ENCODE data around the gene C2orf69. TPM values are rescaled to one million over a fixed set of nuclear protein-coding genes. Genes with fewer than 3 reads are reported as not detected.

C2orf69 gene
- total RNA-seq, result 10 to 100 TPM; 14.2 to 16.5 TPM

DNA sequence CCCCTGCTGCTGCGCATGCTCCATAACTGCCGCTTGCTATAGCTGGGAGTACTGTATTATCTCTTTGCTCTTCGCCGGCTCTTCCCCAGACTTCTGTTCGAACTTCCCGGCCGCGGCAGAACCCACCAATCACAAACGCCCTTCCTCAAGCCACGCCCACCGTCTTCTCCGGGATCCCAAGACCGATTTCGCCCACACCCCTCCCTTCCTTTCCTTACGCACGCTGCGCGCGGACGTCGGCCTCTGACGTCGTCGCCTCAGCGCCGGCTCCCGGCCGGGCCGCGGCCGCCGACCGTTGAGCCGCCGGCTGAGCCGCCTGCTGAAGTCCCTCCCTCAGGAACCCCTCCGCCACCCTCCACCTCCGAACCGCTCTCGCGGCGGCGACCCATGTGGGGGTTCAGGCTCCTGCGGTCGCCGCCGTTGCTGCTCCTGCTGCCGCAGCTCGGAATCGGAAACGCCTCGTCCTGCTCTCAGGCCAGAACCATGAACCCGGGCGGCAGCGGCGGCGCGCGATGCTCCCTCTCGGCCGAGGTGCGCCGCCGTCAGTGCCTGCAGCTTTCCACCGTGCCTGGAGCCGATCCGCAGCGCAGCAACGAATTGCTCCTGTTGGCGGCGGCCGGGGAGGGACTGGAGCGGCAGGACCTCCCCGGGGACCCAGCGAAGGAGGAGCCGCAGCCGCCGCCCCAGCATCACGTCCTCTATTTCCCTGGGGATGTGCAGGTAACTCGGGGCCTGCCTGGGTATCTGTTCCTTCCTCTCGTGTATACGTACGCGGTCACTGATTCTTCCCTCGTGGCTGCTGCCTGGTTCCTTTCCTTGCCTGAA is at the start of gene C2orf69:
Gene C2orf69 (plus strand): TSS at position 242 of the 825 bp plus-strand sequence. CDS start 146 bp downstream, at position 388.
- H3K4me1 Mint-ChIP-seq (ENCODE audit: low read depth), result peaks cover 26% of the 10 kb centered on the region
- DNase-seq, result peak; percentile 92
- POLR2A ChIA-PET, result interaction anchor here (0.9 kb wide), 1 partner anchor 59 kb away, joined by 3 read pairs; no protein-coding TSS in a partner anchor
- CTCF ChIA-PET, result interaction anchor here (1.1 to 1.5 kb wide), 3 partner anchors 19 to 207 kb away, joined by 3 to 5 read pairs (median 4); no protein-coding TSS in a partner anchor
- peak within 1 kb of the TSS; percentile 95 for H3K27ac Mint-ChIP-seq
- peaks cover 10% of the 10 kb centered on the region for H3K27me3 Mint-ChIP-seq (ENCODE audit: low read depth)
- peak within 1 kb of the TSS; percentile 96 for H3K4me3 Mint-ChIP-seq
- H3K36me3 Mint-ChIP-seq (ENCODE audit: low read depth), result peaks cover 23% of the 10 kb centered on the region
- H3K9me3 Mint-ChIP-seq (ENCODE audit: insufficient read depth), result peaks cover 4% of the 10 kb centered on the region
- peak; percentile 89 for ATAC-seq

- POLR2A ChIA-PET, result no interaction called here
- Mint-ChIP-seq H3K4me1 (ENCODE audit: low read depth) (no peaks in the 10 kb centered on the region), H3K27me3 (ENCODE audit: low read depth) (peaks cover 27% of the 10 kb centered on the region), H3K4me3 (no peak overlapping the region), H3K36me3 (ENCODE audit: low read depth) (no peaks in the 10 kb centered on the region), H3K9me3 (ENCODE audit: insufficient read depth) (no peaks in the 10 kb centered on the region), H3K27ac (no peak overlapping the region)
- CTCF ChIA-PET, result interaction anchor here (0.7 kb wide), 1 partner anchor 90 kb away, joined by 3 read pairs; no protein-coding TSS in a partner anchor
- ATAC-seq, result no peak
- DNase-seq, result no peak
Measured at GRCh38 chr2:199862788-199863187, 48.3 kb upstream of the C2orf69 start.

DNA sequence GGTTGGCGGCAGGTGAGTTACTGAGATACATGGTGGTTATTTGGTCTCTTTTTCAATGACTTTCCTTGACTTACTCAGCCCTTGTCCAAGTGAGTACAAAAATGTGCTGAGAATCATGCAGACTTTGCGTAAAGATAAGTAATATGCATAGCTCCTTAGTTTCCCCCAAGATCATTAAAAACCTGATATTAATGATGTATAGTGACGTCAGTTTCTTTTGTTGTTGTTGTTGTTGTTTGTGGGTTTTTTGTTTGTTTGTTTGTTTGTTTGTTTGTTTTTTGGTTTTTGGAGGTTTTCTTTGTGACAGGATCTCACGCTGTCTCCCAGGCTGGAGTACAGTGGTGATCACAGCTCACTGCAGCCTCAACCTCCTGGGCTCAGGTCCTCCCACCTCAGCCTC is 45.2 kb upstream of the C2orf69 start:
- no peak overlapping the region for H3K4me3 Mint-ChIP-seq
- ATAC-seq, result no peak
- ChIA-PET POLR2A (no interaction called here), CTCF (interaction anchor here (0.6 to 1.5 kb wide), 2 partner anchors 126 to 1552 kb away, joined by 3 read pairs; no protein-coding TSS in a partner anchor)
- no peaks in the 10 kb centered on the region for H3K9me3 Mint-ChIP-seq (ENCODE audit: insufficient read depth)
- H3K4me1 Mint-ChIP-seq (ENCODE audit: low read depth), result no peaks in the 10 kb centered on the region
- H3K27ac Mint-ChIP-seq, result no peak overlapping the region
- DNase-seq, result no peak
- peaks cover 32% of the 10 kb centered on the region for H3K27me3 Mint-ChIP-seq (ENCODE audit: low read depth)
- no peaks in the 10 kb centered on the region for H3K36me3 Mint-ChIP-seq (ENCODE audit: low read depth)

DNA sequence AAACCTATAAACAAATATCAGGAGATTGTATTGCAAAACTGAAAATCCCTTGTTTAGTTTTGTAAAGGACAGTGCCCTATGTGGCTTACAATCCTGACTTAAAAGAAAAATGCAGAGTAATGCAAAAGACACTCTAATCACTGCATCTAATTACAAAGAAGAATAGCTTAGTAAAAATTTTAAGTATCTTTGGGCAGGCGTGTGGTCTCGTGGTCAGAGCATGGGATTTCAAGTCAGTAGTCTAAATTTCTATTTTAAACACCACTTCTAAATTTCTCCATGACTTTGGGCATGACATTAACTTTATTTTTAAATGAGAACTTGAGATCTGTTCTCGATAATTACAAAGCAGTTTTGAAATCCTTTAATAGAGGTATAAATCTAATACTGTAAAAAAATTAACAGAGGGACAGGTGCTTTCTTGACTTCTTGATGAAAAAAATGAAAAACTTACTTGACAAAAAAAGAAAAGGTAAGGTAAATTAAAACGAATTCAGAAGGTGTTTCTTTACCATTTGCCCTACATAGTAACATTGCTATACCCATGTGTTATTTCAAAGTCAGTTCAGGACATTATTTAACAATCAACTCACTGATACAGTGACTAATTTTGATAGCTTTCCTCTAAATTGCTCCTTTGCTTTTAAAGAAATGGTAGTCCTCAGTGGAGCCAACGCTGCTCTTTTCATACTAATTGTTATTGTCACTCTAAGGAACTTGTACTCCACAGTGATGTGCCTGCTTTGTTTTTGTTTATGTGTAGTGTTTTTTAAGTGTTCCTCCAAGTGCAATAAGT is 42.5 kb upstream of the C2orf69 start:
- POLR2A ChIA-PET, result no interaction called here
- no peak overlapping the region for H3K27ac Mint-ChIP-seq
- no peaks in the 10 kb centered on the region for H3K4me1 Mint-ChIP-seq (ENCODE audit: low read depth)
- no peak for DNase-seq
- CTCF ChIA-PET, result no interaction called here
- no peaks in the 10 kb centered on the region for H3K36me3 Mint-ChIP-seq (ENCODE audit: low read depth)
- peaks cover 26% of the 10 kb centered on the region for H3K27me3 Mint-ChIP-seq (ENCODE audit: low read depth)
- no peak for ATAC-seq
- no peaks in the 10 kb centered on the region for H3K9me3 Mint-ChIP-seq (ENCODE audit: insufficient read depth)
- H3K4me3 Mint-ChIP-seq, result no peak overlapping the region

GRCh38 chr2:199869227-199869541 is 41.9 kb upstream of the C2orf69 start:
- H3K4me3 Mint-ChIP-seq, result no peak overlapping the region
- H3K27me3 Mint-ChIP-seq (ENCODE audit: low read depth), result peaks cover 24% of the 10 kb centered on the region
- no peak for ATAC-seq
- no peak for DNase-seq
- CTCF ChIA-PET, result no interaction called here
- H3K36me3 Mint-ChIP-seq (ENCODE audit: low read depth), result no peaks in the 10 kb centered on the region
- no peaks in the 10 kb centered on the region for H3K4me1 Mint-ChIP-seq (ENCODE audit: low read depth)
- no peaks in the 10 kb centered on the region for H3K9me3 Mint-ChIP-seq (ENCODE audit: insufficient read depth)
- no peak overlapping the region for H3K27ac Mint-ChIP-seq
- POLR2A ChIA-PET, result no interaction called here

- Mint-ChIP-seq H3K9me3 (ENCODE audit: insufficient read depth) (peaks cover 4% of the 10 kb centered on the region), H3K36me3 (ENCODE audit: low read depth) (no peaks in the 10 kb centered on the region), H3K4me1 (ENCODE audit: low read depth) (no peaks in the 10 kb centered on the region), H3K27ac (no peak overlapping the region), H3K4me3 (no peak overlapping the region), H3K27me3 (ENCODE audit: low read depth) (peaks cover 24% of the 10 kb centered on the region)
- ChIA-PET CTCF (no interaction called here), POLR2A (interaction anchor here (0.6 kb wide), 1 partner anchor 378 kb away, joined by 4 read pairs; no protein-coding TSS in a partner anchor)
- ATAC-seq (no peak), DNase-seq (no peak)
Measured at GRCh38 chr2:199869653-199870052, 41.4 kb upstream of the C2orf69 start.

DNA sequence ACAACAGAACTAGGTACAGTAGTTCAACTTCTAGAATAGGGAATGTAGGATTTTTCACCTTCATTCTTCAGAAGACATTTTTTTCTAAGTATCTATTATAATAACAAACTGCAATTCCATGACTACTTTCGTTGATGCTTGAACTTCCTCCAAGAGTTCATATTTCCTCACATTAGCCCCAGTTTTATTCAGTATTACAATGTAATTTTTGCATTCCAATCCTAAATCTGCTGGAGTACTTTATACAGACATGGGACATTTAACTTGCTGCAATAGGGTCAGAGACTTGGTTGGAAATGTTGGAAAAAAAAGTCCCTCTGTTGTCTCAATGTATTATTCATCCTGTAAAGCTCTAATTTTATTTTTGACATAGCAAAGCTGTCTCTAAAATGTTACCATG is 40.5 kb upstream of the C2orf69 start:
- POLR2A ChIA-PET, result no interaction called here
- Mint-ChIP-seq H3K36me3 (ENCODE audit: low read depth) (no peaks in the 10 kb centered on the region), H3K27me3 (ENCODE audit: low read depth) (peaks cover 26% of the 10 kb centered on the region), H3K9me3 (ENCODE audit: insufficient read depth) (peaks cover 9% of the 10 kb centered on the region), H3K4me3 (no peak overlapping the region), H3K4me1 (ENCODE audit: low read depth) (no peaks in the 10 kb centered on the region), H3K27ac (no peak overlapping the region)
- CTCF ChIA-PET, result no interaction called here
- no peak for DNase-seq
- ATAC-seq, result no peak

DNA sequence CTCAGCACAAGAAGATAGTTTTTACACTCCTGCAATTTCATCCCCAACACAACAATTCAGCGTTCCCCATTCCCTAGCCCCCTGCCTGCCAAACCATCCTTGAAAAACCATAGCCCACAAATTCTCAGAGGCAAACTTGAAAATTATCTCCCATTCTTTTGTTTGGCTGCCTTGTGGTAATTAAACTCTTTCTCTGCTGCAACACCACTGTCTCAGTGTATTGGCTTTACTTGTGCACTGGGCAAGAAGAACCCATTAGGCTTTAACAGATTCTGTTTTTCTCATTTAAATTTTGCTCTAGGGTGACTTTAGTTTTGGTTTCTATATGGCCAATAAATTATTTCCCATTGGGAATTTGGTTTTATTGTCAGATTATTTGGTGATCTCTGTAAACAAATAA is 36.9 kb upstream of the C2orf69 start:
- no peak overlapping the region for H3K27ac Mint-ChIP-seq
- ChIA-PET POLR2A (no interaction called here), CTCF (no interaction called here)
- H3K27me3 Mint-ChIP-seq (ENCODE audit: low read depth), result peaks cover 17% of the 10 kb centered on the region
- ATAC-seq, result no peak
- H3K9me3 Mint-ChIP-seq (ENCODE audit: insufficient read depth), result peaks cover 9% of the 10 kb centered on the region
- no peak for DNase-seq
- H3K4me3 Mint-ChIP-seq, result no peak overlapping the region
- H3K4me1 Mint-ChIP-seq (ENCODE audit: low read depth), result no peaks in the 10 kb centered on the region
- no peaks in the 10 kb centered on the region for H3K36me3 Mint-ChIP-seq (ENCODE audit: low read depth)

GRCh38 chr2:199875400-199875799 is 35.7 kb upstream of the C2orf69 start:
- ChIA-PET POLR2A (no interaction called here), CTCF (interaction anchor here (1.0 kb wide), 1 partner anchor 110 kb away, joined by 3 read pairs; no protein-coding TSS in a partner anchor)
- ATAC-seq (no peak), DNase-seq (no peak)
- H3K4me3 Mint-ChIP-seq, result no peak overlapping the region
- H3K36me3 Mint-ChIP-seq (ENCODE audit: low read depth), result no peaks in the 10 kb centered on the region
- H3K4me1 Mint-ChIP-seq (ENCODE audit: low read depth), result no peaks in the 10 kb centered on the region
- H3K9me3 Mint-ChIP-seq (ENCODE audit: insufficient read depth), result peaks cover 9% of the 10 kb centered on the region
- H3K27ac Mint-ChIP-seq, result no peak overlapping the region
- peaks cover 15% of the 10 kb centered on the region for H3K27me3 Mint-ChIP-seq (ENCODE audit: low read depth)

- no peak for ATAC-seq
- Mint-ChIP-seq H3K36me3 (ENCODE audit: low read depth) (no peaks in the 10 kb centered on the region), H3K9me3 (ENCODE audit: insufficient read depth) (no peaks in the 10 kb centered on the region), H3K4me1 (ENCODE audit: low read depth) (no peaks in the 10 kb centered on the region), H3K27me3 (ENCODE audit: low read depth) (peaks cover 12% of the 10 kb centered on the region), H3K27ac (no peak overlapping the region), H3K4me3 (no peak overlapping the region)
- ChIA-PET POLR2A (no interaction called here), CTCF (interaction anchor here (1.0 kb wide), 1 partner anchor 35 kb away, joined by 3 read pairs; no protein-coding TSS in a partner anchor)
- no peak for DNase-seq
Measured at GRCh38 chr2:199882667-199883066, 28.4 kb upstream of the C2orf69 start.

GRCh38 chr2:199883474-199884212 is 27.4 kb upstream of the C2orf69 start:
- CTCF ChIA-PET, result interaction anchor here (1.0 kb wide), 1 partner anchor 36 kb away, joined by 3 read pairs; no protein-coding TSS in a partner anchor
- H3K36me3 Mint-ChIP-seq (ENCODE audit: low read depth), result no peaks in the 10 kb centered on the region
- H3K27ac Mint-ChIP-seq, result no peak overlapping the region
- ATAC-seq, result no peak
- POLR2A ChIA-PET, result no interaction called here
- no peaks in the 10 kb centered on the region for H3K9me3 Mint-ChIP-seq (ENCODE audit: insufficient read depth)
- DNase-seq, result no peak
- no peak overlapping the region for H3K4me3 Mint-ChIP-seq
- peaks cover 15% of the 10 kb centered on the region for H3K27me3 Mint-ChIP-seq (ENCODE audit: low read depth)
- H3K4me1 Mint-ChIP-seq (ENCODE audit: low read depth), result no peaks in the 10 kb centered on the region
